GM23338 (cell line): ENCODE data around the gene OCA2. TPM values are rescaled to one million over a fixed set of nuclear protein-coding genes. Genes with fewer than 3 reads are reported as not detected.
"Not testable (repeated sequence)": the region's sequence is repeated elsewhere in the genome, so short reads cannot be mapped to it uniquely, and the experiment has no call there.

Source experiments
- ATAC-seq: fragments of 200-7000 bp; cut with Tn5 transposase; 3 replicates; pipeline ENCODE4 v1.9.1; 2020
- DNase-seq: peaks from one replicate; pipeline ENCODE4 v3.0.0-alpha.2; 2015; ENCODE audit warnings: low spot score
- H2AFZ ChIP-seq: fragments of 200-600 bp; sonication (generic); 2 replicates; pipeline ENCODE4 v1.8.0; 2016; ENCODE audit warnings: antibody characterized with exemption, mild to moderate bottlenecking, moderate library complexity
- H3F3A ChIP-seq: fragments of 200-600 bp; sonication (generic); replicated peaks from 2 replicates; pipeline ENCODE4 v1.8.0; 2017; ENCODE audit warnings: antibody characterized with exemption, mixed run types, low read depth
- H3K27ac ChIP-seq: fragments of 200-600 bp; sonication (generic); 2 replicates; pipeline ENCODE4 v1.6.1; 2016; ENCODE audit warnings: low read depth
- H3K27me3 ChIP-seq: fragments of 200-600 bp; sonication (generic); 2 replicates; pipeline ENCODE4 v1.8.0; 2016; ENCODE audit warnings: mild to moderate bottlenecking, mixed run types, moderate library complexity; ENCODE audit not compliant: insufficient read depth
- H3K36me3 ChIP-seq: fragments of 200-600 bp; sonication (generic); 2 replicates; pipeline ENCODE4 v1.8.0; 2016; ENCODE audit warnings: mild to moderate bottlenecking; ENCODE audit not compliant: insufficient read depth
- H3K4me1 ChIP-seq: fragments of 200-600 bp; sonication (generic); 2 replicates; pipeline ENCODE4 v1.8.0; 2016; ENCODE audit warnings: mild to moderate bottlenecking, moderate library complexity; ENCODE audit not compliant: insufficient read depth
- H3K4me2 ChIP-seq: fragments of 200-600 bp; sonication (generic); 2 replicates; pipeline ENCODE4 v1.7.1; 2017; ENCODE audit warnings: mixed run types
- H3K4me3 ChIP-seq: fragments of 200-600 bp; sonication (generic); 2 replicates; pipeline ENCODE4 v1.6.1; 2016; ENCODE audit warnings: mixed run types
- H3K79me2 ChIP-seq: fragments of 200-600 bp; sonication (generic); replicated peaks from 2 replicates; pipeline ENCODE4 v1.8.0; 2017; ENCODE audit warnings: mild to moderate bottlenecking; ENCODE audit not compliant: insufficient read depth
- H3K9me2 ChIP-seq: fragments of 200-600 bp; sonication (generic); 2 replicates; pipeline ENCODE4 v1.8.0; 2017; ENCODE audit not compliant: insufficient read depth
- H4K20me1 ChIP-seq: fragments of 200-600 bp; sonication (generic); replicated peaks from 2 replicates; pipeline ENCODE4 v1.8.0; 2017; ENCODE audit warnings: mild to moderate bottlenecking; ENCODE audit not compliant: insufficient read depth
- H3K27ac Mint-ChIP-seq: 2 replicates; pipeline ENCODE4 v1.8.0; 2020; ENCODE audit warnings: inconsistent platforms, mild to moderate bottlenecking, moderate library complexity, mixed read lengths
- H3K27me3 Mint-ChIP-seq: 3 replicates; pipeline ENCODE4 v1.8.0; 2022; ENCODE audit warnings: low read depth, mild to moderate bottlenecking, moderate library complexity, mixed read lengths, inconsistent platforms; ENCODE audit not compliant: insufficient read depth, poor library complexity
- H3K36me3 Mint-ChIP-seq: 3 replicates; pipeline ENCODE4 v1.8.0; 2021; ENCODE audit warnings: low read depth, mild to moderate bottlenecking, inconsistent platforms, moderate library complexity, mixed read lengths
- H3K4me1 Mint-ChIP-seq: 3 replicates; pipeline ENCODE4 v1.8.0; 2020; ENCODE audit warnings: mild to moderate bottlenecking, inconsistent platforms, mixed read lengths
- H3K4me3 Mint-ChIP-seq: 3 replicates; pipeline ENCODE4 v1.8.0; 2021; ENCODE audit warnings: moderate library complexity, mild to moderate bottlenecking, inconsistent platforms, mixed read lengths
- H3K9me3 Mint-ChIP-seq: 3 replicates; pipeline ENCODE4 v1.8.0; 2020; ENCODE audit warnings: moderate library complexity, mild to moderate bottlenecking, inconsistent platforms, mixed read lengths
- CREB1 ChIP-seq: fragments of 250-450 bp; sonication (Bioruptor Pico); IDR thresholded peaks from 2 replicates; pipeline ENCODE4 v1.5.0; 2020; ENCODE audit warnings: low read depth, mild to moderate bottlenecking, moderate library complexity
- EZH2phosphoT487 ChIP-seq: fragments of 200-600 bp; sonication (generic); IDR thresholded peaks from one replicate; pipeline ENCODE4 v1.8.1; 2018; ENCODE audit warnings: antibody characterized with exemption; ENCODE audit not compliant: unreplicated experiment
- POLR2AphosphoS5 ChIP-seq: IDR thresholded peaks from 2 replicates; pipeline ENCODE4 v1.6.1; 2016; ENCODE audit warnings: antibody characterized with exemption, low read depth
- polyA plus RNA-seq: library from polyadenylated mRNA; unstranded; fragments of >200 nt; fragmentation: Nextera tagmentation; extraction: Ambion mirVana; gene quantifications from 2 replicates; pipeline ENCODE4 v1.2.1, GENCODE V29; 2016
- total RNA-seq: library from RNA; depleted of rRNA; stranded (reverse); fragments of >200 nt; shearing (Covaris generic); gene quantifications from 2 replicates; pipeline ENCODE4 v1.2.3, GENCODE V29; 2014
- TF ChIP-seq, protein P1 (sequence below), 2 experiments: fragments of 200-600 bp in 1 of 2; sonication (generic) in 1 of 2; conservative IDR thresholded peaks; 2 replicates each; pipeline versions ENCODE4 v1.5.1 to v1.6.1; 2016 to 2017; ENCODE audit warnings: antibody characterized with exemption in 2 of 2, low read depth in 2 of 2, mild to moderate bottlenecking in 2 of 2, moderate library complexity in 1 of 2
- TF ChIP-seq, protein P2 (sequence below): fragments of 250-450 bp; sonication (Bioruptor Pico); IDR thresholded peaks from 2 replicates; pipeline ENCODE4 v1.5.0; 2020; ENCODE audit warnings: mild to moderate bottlenecking, moderate library complexity

OCA2 gene
- total and polyA plus RNA-seq, 2 experiments from 2014 or later: 0.40 to 0.69 TPM

- H3K27me3 ChIP-seq: no peaks in the 10 kb centered on the region
- no peaks in the 10 kb centered on the region for H3K36me3 ChIP-seq
- H3K4me2 ChIP-seq: peak overlapping the region; percentile 27; the same call in 1 of the 2 replicates
- ATAC-seq (peak; percentile 90), DNase-seq (peak; percentile 39)
- no peaks in the 10 kb centered on the region for H3F3A ChIP-seq
- peaks cover 19% of the 10 kb centered on the region; the same call in 2 of the 3 replicates for H3K9me3 Mint-ChIP-seq
- H4K20me1 ChIP-seq: no peaks in the 10 kb centered on the region
- H3K9me2 ChIP-seq: peaks cover 12% of the 10 kb centered on the region; the same call in 1 of the 2 replicates
- H3K27ac ChIP-seq: 0 out of 2 replicates have a peak overlapping the region, but pooled peaks have one; percentile 26
- no peaks in the 10 kb centered on the region for H3K79me2 ChIP-seq
- TF ChIP-seq, protein P1, sequence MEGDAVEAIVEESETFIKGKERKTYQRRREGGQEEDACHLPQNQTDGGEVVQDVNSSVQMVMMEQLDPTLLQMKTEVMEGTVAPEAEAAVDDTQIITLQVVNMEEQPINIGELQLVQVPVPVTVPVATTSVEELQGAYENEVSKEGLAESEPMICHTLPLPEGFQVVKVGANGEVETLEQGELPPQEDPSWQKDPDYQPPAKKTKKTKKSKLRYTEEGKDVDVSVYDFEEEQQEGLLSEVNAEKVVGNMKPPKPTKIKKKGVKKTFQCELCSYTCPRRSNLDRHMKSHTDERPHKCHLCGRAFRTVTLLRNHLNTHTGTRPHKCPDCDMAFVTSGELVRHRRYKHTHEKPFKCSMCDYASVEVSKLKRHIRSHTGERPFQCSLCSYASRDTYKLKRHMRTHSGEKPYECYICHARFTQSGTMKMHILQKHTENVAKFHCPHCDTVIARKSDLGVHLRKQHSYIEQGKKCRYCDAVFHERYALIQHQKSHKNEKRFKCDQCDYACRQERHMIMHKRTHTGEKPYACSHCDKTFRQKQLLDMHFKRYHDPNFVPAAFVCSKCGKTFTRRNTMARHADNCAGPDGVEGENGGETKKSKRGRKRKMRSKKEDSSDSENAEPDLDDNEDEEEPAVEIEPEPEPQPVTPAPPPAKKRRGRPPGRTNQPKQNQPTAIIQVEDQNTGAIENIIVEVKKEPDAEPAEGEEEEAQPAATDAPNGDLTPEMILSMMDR (conservative IDR thresholded peaks at IDR 0.05; ENCODE audit: low read depth in 2 of 2): peak in 1 of 2 experiments; percentile 15; a peak in 1 of 4 replicates
- TF ChIP-seq CREB1 (CRISPR knock-in tag): no peak
- H3K27ac Mint-ChIP-seq: no peak overlapping the region
- peaks cover 29% of the 10 kb centered on the region for H3K4me1 Mint-ChIP-seq
- peaks cover 10% of the 10 kb centered on the region for H3K27me3 Mint-ChIP-seq
- no peak overlapping the region for H3K4me3 ChIP-seq
- H2AFZ ChIP-seq: peak overlapping the region; percentile 66; the same call in 1 of the 2 replicates
- H3K36me3 Mint-ChIP-seq: peaks cover 16% of the 10 kb centered on the region
- H3K4me1 ChIP-seq: peaks cover 16% of the 10 kb centered on the region
- H3K4me3 Mint-ChIP-seq: no peak overlapping the region
Observed at GRCh38 chr15:27767918-27768640, 331.0 kb downstream of the OCA2 start.

DNA sequence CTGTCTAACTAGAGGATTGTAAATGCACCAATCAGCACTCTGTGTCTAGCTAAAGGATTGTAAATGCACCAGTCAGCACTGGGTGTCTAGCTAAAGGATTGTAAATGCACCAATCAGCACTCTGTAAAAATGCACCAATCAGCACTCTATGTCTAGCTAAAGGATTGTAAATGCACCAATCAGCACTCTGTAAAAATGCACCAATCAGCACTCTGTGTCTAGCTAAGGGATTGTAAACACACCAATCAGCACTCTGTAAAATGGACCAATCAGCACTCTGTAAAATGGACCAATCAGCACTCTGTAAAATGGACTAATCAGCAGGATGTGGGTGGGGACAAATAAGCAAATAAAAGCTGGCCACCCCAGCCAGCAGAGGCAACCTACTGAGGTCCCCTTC is 331.7 kb downstream of the OCA2 start:
- not testable (repeated sequence) for H3K27ac Mint-ChIP-seq, H3K36me3 ChIP-seq, H3K4me3 Mint-ChIP-seq, ATAC-seq, H3K27ac ChIP-seq, H4K20me1 ChIP-seq, H3K4me3 ChIP-seq, H3K79me2 ChIP-seq, DNase-seq, H3F3A ChIP-seq, H3K27me3 Mint-ChIP-seq, H3K4me2 ChIP-seq, H3K27me3 ChIP-seq
- Histone ChIP-seq H2AFZ (0 out of 2 replicates have a peak overlapping the region, but pooled peaks have one; percentile 66), H3K4me1 (peaks cover 16% of the 10 kb centered on the region), H3K9me2 (peaks cover 12% of the 10 kb centered on the region)
- peaks cover 19% of the 10 kb centered on the region; the same call in 2 of the 3 replicates for H3K9me3 Mint-ChIP-seq
- peaks cover 29% of the 10 kb centered on the region for H3K4me1 Mint-ChIP-seq
- peaks cover 16% of the 10 kb centered on the region for H3K36me3 Mint-ChIP-seq

- Mint-ChIP-seq H3K36me3 (peaks cover 16% of the 10 kb centered on the region), H3K9me3 (peaks cover 19% of the 10 kb centered on the region; the same call in 2 of the 3 replicates), H3K27ac (no peak overlapping the region), H3K27me3 (peaks cover 8% of the 10 kb centered on the region), H3K4me3 (no peak overlapping the region), H3K4me1 (peaks cover 29% of the 10 kb centered on the region)
- peaks cover 16% of the 10 kb centered on the region for H3K4me1 ChIP-seq
- H2AFZ ChIP-seq: peak overlapping the region; percentile 23; the same call in 1 of the 2 replicates
- H3F3A ChIP-seq: no peaks in the 10 kb centered on the region
- 0 out of 2 replicates have a peak overlapping the region, but pooled peaks have one; percentile 27 for H3K4me2 ChIP-seq
- H3K9me2 ChIP-seq: peaks cover 12% of the 10 kb centered on the region
- peak overlapping the region; percentile 45; the same call in 1 of the 2 replicates for H3K27ac ChIP-seq
- H3K4me3 ChIP-seq: no peak overlapping the region
- H4K20me1 ChIP-seq: no peaks in the 10 kb centered on the region
- DNase-seq: peak; percentile 17
- no peaks in the 10 kb centered on the region for H3K27me3 ChIP-seq
- no peak for ATAC-seq
- H3K36me3 ChIP-seq: no peaks in the 10 kb centered on the region
- H3K79me2 ChIP-seq: no peaks in the 10 kb centered on the region
- TF ChIP-seq, protein P2, sequence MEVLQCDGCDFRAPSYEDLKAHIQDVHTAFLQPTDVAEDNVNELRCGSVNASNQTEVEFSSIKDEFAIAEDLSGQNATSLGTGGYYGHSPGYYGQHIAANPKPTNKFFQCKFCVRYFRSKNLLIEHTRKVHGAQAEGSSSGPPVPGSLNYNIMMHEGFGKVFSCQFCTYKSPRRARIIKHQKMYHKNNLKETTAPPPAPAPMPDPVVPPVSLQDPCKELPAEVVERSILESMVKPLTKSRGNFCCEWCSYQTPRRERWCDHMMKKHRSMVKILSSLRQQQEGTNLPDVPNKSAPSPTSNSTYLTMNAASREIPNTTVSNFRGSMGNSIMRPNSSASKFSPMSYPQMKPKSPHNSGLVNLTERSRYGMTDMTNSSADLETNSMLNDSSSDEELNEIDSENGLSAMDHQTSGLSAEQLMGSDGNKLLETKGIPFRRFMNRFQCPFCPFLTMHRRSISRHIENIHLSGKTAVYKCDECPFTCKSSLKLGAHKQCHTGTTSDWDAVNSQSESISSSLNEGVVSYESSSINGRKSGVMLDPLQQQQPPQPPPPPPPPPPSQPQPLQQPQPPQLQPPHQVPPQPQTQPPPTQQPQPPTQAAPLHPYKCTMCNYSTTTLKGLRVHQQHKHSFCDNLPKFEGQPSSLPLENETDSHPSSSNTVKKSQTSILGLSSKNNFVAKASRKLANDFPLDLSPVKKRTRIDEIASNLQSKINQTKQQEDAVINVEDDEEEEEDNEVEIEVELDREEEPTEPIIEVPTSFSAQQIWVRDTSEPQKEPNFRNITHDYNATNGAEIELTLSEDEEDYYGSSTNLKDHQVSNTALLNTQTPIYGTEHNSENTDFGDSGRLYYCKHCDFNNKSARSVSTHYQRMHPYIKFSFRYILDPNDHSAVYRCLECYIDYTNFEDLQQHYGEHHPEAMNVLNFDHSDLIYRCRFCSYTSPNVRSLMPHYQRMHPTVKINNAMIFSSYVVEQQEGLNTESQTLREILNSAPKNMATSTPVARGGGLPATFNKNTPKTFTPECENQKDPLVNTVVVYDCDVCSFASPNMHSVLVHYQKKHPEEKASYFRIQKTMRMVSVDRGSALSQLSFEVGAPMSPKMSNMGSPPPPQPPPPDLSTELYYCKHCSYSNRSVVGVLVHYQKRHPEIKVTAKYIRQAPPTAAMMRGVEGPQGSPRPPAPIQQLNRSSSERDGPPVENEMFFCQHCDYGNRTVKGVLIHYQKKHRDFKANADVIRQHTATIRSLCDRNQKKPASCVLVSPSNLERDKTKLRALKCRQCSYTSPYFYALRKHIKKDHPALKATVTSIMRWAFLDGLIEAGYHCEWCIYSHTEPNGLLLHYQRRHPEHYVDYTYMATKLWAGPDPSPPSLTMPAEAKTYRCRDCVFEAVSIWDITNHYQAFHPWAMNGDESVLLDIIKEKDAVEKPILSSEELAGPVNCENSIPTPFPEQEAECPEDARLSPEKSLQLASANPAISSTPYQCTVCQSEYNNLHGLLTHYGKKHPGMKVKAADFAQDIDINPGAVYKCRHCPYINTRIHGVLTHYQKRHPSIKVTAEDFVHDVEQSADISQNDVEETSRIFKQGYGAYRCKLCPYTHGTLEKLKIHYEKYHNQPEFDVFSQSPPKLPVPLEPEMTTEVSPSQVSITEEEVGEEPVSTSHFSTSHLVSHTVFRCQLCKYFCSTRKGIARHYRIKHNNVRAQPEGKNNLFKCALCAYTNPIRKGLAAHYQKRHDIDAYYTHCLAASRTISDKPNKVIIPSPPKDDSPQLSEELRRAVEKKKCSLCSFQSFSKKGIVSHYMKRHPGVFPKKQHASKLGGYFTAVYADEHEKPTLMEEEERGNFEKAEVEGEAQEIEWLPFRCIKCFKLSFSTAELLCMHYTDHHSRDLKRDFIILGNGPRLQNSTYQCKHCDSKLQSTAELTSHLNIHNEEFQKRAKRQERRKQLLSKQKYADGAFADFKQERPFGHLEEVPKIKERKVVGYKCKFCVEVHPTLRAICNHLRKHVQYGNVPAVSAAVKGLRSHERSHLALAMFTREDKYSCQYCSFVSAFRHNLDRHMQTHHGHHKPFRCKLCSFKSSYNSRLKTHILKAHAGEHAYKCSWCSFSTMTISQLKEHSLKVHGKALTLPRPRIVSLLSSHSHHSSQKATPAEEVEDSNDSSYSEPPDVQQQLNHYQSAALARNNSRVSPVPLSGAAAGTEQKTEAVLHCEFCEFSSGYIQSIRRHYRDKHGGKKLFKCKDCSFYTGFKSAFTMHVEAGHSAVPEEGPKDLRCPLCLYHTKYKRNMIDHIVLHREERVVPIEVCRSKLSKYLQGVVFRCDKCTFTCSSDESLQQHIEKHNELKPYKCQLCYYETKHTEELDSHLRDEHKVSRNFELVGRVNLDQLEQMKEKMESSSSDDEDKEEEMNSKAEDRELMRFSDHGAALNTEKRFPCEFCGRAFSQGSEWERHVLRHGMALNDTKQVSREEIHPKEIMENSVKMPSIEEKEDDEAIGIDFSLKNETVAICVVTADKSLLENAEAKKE: 0 out of 2 replicates have a peak, but pooled peaks have one; percentile 19
- TF ChIP-seq POLR2AphosphoS5: no peak
- TF ChIP-seq EZH2phosphoT487: no peak
Observed at GRCh38 chr15:27764339-27764738, 334.8 kb downstream of the OCA2 start.
